Left renal pelvis (tissue), 4 donors: Measurements from ENCODE around the gene IL5RA. TPM values are rescaled to one million over a fixed set of nuclear protein-coding genes. Genes with fewer than 3 reads are reported as not detected.
A peak's percentile ranks its signal among the peaks of the same experiment; 100 is the strongest.

Source experiments
- DNase-seq, 4 donors: peaks; one replicate each; pipeline ENCODE4 v3.0.0-alpha.2; 2013; ENCODE audit warnings: low read depth in 4 of 4, low spot score in 3 of 4
- polyA plus RNA-seq, 4 donors: library from polyadenylated mRNA; unstranded; fragments of 120-200 nt; gene quantifications; one replicate each; pipeline ENCODE4 v1.2.1, GENCODE V29; 2013; ENCODE audit not compliant: insufficient read length in 4 of 4

Gene IL5RA, protein sequence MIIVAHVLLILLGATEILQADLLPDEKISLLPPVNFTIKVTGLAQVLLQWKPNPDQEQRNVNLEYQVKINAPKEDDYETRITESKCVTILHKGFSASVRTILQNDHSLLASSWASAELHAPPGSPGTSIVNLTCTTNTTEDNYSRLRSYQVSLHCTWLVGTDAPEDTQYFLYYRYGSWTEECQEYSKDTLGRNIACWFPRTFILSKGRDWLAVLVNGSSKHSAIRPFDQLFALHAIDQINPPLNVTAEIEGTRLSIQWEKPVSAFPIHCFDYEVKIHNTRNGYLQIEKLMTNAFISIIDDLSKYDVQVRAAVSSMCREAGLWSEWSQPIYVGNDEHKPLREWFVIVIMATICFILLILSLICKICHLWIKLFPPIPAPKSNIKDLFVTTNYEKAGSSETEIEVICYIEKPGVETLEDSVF
- polyA plus RNA-seq: under 1 TPM; 0.38 to 0.92 (median 0.69) TPM

DNA sequence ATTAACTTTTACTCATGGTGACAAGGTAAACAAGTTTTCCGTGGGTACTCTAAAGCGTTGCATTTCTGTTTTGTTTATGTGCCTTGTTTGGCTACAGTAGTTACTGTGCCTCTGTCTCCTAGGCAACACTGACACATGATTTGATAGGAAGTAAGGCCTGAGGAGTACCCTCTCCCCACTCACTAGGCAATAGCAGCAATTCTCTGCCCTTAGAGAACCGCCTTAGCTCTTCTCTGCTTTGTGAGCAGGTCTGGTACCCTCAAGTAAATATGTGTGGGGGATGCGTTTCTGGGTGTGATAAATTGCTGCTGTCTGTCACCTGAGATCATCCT lies at the start of gene IL5RA:
TSS of gene IL5RA (minus strand) at position 76 of the 332 bp plus-strand sequence. CDS start 5,390 bp downstream, outside the sequence.
- DNase-seq: peak in 2 of 4 donors; percentile 6 to 47

DNA sequence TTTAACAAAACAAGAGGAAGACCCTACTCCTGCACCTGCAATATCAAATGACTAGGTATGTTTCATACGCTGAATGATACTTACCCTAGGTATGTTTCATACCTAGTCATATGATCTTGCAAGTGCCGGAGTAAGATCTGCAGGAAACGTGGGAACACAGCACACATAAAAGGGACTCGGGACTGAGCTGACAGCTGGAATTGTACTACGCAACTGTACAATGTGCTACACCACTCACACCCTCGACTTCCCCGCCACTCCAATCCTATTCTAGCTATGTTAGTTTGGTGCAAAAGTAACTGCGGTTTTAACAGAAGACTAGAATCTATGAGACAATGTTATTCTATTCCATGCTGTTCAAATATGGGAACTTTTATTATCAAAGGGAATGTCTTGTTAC lies 47.3 kb upstream of the IL5RA start:
- DNase-seq: no peak

DNA sequence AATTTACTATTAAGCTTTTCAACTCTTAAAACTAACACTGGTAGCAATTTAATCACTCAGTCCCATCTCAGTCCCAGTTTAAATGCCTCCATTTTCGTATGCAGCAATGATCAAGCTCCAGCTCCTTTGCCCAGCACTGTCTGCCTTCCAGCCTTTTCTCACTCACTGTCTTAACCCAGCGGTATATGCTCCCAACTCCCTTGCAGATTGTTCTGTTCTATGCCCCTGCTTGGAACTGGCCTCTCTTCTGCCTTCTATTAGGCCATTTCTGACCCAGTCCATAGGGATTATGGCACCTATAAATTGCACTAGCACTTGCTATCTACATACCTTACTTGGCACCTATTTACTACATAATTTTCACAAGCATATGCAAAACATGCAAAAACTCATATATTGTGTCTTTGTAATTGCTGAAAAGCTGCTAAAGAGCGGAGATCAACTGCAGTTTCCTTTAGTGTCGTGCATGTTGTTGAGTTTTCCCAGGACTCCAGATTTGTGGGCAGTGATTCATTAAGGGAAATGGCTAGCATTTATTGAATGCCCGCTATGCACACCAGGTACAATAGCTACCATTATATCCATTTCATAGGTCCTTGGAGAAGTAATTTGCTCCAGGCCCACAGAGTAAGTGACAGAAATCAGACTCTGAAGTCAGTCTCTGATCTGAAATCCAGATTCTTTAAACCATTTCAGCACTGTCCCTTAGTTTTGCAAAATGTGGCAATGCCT lies 44.9 kb upstream of the IL5RA start:
- no peak for DNase-seq

- DNase-seq: no peak
Measured at GRCh38 chr3:3151513-3151912, 41.3 kb upstream of the IL5RA start.

- DNase-seq: no peak
Measured at GRCh38 chr3:3149560-3149959, 39.4 kb upstream of the IL5RA start.

DNA sequence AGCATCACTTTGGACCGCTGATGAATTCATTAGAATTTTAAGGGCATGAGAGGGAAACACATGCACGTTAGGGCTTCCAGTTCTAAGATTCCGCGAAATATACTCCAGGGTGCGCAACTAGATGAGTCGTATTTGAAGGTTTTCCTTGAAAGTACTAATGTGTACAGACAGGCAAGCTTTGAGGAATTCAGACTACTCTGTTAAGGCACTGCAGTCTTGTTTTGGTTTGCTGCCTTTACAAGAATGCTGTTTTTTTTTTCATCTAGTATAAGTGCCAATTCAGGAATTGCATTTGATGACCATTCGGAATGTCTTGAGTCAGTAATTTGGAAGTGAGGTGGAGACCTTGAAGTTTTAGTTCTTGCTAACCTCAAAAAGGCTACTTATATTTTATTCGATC lies 35.7 kb upstream of the IL5RA start:
- DNase-seq: no peak

DNA sequence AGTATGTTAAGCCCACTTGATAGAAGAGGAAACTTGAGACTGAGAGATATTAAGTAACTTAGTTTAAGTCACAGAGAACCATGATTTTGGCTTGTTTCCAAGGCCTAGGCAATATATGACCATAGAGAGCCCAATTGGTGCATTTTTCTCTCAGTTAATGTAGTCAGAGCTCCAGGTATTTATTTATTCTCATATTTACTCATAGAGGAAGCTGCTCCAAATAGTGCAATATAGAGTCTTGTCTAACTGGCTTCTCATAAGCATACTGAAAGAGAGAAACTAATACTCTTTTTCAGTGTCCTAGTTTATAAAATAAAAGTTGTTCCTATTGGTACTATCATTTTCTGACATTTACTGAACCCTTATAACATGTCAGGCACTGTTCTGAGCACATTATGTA lies 31.8 kb upstream of the IL5RA start:
- no peak for DNase-seq

GRCh38 chr3:3137526-3137925 lies 27.4 kb upstream of the IL5RA start:
- no peak for DNase-seq

GRCh38 chr3:3134750-3135448 lies 24.7 kb upstream of the IL5RA start:
- no peak for DNase-seq

- no peak for DNase-seq
Measured at GRCh38 chr3:3133500-3133899, 23.3 kb upstream of the IL5RA start.

DNA sequence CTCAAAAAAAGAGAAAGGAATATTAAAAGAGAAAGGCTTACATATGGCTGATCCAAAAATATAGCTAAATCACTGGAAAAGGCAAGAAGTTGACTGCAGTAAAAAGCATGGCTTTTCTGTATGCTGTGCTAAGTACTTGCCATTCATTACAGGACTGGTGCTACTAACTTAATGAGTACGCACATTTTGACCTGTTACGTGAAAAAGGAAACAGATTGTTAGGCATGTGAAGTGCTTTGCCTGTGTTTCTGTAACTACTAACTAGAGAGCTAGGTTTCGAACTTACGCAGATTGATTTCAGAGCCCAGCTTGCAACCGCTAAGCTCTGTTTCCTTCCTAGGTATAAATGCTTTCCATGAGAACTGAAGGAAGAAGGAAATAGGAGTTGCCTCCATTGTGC lies 19.4 kb upstream of the IL5RA start:
- no peak for DNase-seq

GRCh38 chr3:3127432-3128010 lies 17.3 kb upstream of the IL5RA start:
- peak in 1 of 4 donors; percentile 15 for DNase-seq

- DNase-seq: peak; percentile 84 to 91 (median 85)
Measured at GRCh38 chr3:3126477-3127431, 16.6 kb upstream of the IL5RA start, which contains the start of gene TRNT1. Gene TRNT1, plus strand, starts transcription at chr3:3126940. Its CDS starts 2,101 bp downstream, at chr3:3129041.

DNA sequence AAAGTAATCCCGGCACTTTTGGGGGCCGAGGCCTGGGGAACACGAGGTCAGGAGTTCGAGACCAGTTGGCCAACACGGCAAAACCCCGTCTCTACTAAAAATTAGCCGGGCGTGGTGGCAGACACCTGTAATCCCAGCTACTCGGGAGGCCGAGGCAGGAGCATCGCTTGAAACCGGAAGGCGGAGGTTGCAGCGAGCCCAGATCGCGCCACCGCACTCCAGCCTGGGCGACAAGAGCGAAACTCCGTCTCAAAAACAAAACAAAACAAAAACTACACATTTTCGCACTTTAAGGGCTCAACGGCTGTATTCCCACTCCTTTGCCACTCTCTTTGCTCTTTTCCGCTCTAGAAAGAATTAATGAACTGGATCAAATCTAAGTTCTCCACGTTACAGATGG lies 15.8 kb upstream of the IL5RA start:
- no peak for DNase-seq

DNA sequence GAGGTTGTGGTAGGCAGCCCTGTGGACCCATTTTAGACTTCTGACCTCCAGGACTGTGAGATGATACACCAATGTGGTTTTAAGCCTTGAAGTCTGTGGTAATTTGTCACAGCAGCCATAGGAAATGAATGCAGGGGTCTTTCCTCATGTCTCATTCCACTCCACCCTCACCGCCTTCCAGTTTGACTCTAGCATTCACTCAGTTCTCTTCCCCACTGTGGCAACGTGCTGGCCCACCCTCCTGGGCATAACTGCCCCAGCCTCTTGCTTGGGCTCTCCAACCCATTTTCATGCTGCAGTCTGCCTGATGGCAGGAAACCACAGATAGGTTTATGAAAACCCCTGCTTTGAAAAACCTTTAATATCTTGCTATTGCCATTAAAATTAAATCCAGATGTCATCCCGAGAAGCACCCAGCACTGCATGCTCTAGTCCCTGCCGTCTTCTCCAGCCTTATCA lies 9.2 kb upstream of the IL5RA start:
- DNase-seq: no peak

DNA sequence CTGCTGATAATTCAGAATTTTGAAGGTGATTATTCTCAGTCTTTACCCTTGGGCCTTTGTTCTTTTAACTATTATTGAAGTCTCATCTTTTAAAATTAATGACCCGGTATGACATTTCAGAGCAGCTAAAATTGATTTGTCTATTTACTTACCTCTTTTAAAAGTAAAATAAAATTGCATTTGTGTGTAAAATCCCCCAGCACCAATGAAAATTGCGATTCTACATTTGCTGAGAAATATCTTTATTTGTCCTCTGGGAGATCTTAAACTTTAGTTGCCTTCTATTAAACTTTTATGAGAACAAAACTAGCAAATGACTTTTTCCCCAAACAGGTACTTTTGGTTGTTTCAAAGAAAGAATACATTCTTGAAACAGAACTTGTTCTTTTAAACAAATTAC lies 7.5 kb upstream of the IL5RA start:
- no peak for DNase-seq

DNA sequence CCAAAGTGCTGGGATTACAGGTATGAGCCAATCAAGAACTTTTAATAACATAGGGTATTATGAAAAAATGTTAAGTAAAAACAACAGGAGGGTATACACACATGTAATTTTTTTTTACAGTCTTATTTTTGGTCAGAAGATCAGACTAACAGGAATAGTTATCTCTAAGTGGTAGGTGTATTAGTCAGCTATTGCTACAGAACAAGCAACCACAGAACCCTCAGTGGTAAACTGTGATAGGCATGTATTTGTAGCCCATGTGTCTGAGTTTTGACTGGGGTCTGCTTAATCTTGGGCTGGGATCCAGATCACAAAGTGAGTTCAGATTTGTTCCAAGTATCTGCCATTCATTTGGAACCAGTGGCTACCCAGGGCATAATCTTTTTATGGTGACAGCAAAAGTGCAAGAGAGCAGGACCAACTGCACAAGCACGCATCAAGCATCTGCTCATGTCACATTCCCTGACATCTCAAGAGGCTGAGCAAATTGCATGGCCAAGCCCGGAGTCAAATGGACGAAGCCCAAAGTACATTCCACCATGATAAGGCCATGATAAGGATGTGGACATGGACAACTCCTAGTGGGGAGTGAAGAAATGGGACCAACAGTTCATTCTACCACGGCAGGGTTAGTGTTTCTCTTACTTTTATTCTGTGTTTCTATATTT lies 3.0 kb upstream of the IL5RA start:
- no peak for DNase-seq

- DNase-seq: no peak
Measured at GRCh38 chr3:3110749-3111361, 681 bp upstream of the IL5RA start.
